ENCODE data around the gene S100A14.
"Not testable (repeated sequence)": the region's sequence is repeated elsewhere in the genome, so short reads cannot be mapped to it uniquely, and the experiment has no call there.

The S100A14 gene

DNA sequence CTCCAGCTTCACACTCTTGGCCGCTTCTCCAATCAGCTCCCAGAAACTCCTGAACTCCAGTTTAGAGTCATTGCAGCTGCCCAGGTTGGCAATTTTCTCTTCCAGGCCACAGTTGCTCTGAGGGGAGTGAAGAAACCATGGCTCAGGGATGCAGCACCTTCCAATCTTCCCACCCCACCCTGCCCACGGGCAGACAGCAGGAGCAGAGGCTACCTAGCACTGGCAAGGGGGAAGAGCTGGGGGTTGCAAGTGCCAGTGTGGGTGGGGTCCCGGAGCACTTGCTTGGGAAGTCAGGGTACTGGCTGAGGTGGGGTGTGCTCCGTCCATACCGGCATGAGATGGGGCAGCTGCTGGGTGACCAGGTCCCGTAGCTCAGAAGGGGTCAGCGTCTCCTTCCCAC is 1.2 kb downstream of the S100A14 start:
- no peak for DNase-seq (ENCODE audit: low spot score)

- DNase-seq (ENCODE audit: low spot score): no peak
These were observed 1.8 kb downstream of the S100A14 start for GRCh38 chr1:153614189-153614900.

- DNase-seq (ENCODE audit: low spot score): no peak
These were observed 2.7 kb downstream of the S100A14 start for GRCh38 chr1:153613406-153613805.

GRCh38 chr1:153612755-153613331 is 3.3 kb downstream of the S100A14 start, which contains the start of gene S100A16:
TSS of gene S100A16 (minus strand) at chr1:153613137. CDS start at chr1:153608151, 4,986 bp downstream.
- DNase-seq (ENCODE audit: low spot score): no peak

GRCh38 chr1:153612111-153612754 is 3.9 kb downstream of the S100A14 start:
- DNase-seq (ENCODE audit: low spot score): no peak

DNA sequence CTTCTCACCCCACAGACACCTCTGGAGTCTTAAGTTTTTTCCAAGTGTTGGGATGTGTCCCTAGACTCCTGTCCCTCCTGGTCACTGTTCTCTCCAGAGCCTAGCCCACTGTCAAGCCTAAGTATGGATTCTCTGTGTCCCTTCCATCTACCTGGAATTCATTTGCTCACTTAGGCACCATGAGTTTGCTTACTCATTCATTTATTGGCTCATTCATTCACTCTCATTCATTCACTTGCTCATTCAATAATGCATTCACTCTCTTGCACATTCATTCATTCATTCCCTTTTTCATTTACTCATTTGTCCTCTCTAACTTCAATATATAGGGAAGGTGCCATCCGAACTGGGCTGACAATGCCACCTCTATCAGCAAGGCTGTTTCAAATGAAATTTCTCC is 4.8 kb downstream of the S100A14 start:
- no peak for DNase-seq (ENCODE audit: low spot score)

DNA sequence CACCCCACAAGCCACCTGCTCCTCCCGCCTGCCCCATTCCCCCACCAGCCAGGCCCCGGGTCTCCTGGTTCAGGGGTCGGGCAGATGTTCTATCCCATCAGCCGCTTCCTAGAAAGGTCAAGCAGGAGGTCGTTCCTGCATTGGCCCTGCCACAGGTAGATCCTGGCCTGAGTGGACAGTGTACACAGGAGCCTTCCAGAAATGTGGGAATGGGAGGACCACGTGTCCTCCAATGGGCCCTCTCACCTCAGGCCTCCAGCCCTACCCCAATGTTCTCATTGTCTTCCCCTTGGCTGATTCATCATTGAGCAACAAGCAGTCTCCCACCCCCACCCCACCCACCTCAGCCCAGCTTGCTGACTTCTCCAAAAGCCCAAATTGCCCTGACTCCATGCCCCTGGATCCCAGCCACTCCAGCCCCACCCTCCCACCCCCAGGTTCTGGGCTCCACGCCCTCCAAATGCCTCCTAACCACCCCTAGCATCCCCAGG is 5.3 kb downstream of the S100A14 start:
- DNase-seq (ENCODE audit: low spot score): no peak

DNA sequence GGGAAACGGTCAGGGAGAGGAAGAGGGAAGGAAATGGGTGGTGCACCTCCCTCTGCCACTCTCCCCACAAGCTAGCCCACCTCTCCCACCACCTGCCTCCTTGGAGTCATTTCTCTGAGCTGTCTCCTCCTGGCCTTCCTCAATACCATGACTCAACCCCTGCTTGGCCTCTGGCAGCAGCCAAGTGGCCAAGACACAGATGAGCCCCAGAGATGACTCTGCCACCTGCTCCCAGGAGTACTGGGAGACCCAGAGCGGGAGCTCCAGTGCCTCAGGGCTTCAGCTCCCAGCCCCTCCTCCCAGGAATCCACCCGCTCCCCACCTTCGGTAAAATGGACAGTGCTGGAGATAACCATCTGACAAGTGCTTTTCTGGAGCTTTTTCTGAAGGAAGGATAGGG is 5.8 kb downstream of the S100A14 start:
- no peak for DNase-seq (ENCODE audit: low spot score)

GRCh38 chr1:153609585-153609907 is 6.6 kb downstream of the S100A14 start:
- no peak for DNase-seq (ENCODE audit: low spot score)

DNA sequence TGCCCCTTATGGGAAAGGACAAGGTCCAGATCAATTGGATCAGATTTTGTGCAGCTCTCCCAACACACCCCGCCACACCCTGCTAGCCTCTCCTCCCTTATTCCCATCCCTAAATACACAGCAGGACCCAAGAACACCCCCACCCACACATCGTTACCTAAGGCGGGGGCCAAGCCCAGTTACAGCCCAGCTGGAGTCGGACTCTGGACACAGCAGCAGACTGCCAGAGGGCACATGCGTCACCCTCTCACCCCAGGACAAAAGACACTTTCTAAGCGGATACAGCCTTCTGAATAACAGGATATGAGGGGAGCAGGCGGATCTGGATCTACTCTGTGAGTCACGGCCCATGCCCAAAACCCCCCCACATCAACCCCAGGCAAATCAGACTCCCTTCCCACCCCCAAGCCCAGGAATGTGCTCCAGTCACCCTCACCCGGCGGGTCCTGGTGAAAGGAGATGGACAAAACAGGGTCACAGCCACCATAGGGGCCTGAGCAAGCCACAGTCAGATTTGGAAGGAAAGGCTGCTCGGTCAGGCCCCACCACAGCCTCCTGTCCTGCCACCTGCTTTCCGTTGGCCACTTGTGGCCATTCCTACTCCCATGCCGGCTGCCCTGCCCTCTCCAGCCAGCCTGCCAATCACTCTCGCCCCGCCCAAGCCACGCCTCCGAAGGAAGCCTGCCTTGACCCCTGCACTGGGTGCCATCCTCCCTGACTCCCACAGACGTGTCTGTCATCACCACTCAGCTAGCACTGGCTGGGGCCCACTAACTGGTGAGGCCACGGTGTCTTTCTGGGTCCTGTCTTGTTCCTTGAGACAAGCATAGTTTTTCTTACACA is 7.2 kb downstream of the S100A14 start:
- DNase-seq (ENCODE audit: low spot score): no peak

DNA sequence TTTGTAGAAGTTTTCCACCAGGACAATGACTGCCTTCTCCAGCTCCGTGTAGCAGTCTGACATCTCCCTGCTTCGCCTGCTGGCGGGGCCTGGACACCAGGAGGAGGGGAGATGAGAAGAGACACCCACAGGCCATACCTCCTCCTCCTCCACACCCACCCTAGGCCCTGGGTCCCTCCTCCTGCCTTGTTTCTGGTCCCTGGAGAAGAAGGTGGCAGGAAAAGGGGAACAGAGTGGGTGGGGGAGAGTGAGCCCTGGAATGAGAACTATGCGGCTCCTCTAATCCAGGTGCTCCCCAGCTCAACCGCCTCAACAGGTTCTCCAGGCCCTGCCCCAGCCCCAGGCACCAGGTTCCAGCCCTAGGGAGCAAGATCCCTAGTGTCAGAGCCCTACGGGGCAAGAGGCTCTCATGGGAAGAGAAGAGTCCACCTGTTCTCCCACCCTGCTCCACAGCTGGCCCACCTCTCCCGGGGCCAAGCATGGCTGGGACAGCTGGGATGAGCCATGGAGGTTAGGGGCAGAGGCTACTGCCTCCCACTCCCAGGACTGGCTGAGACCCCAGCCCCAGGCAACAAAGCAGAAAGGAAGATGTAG is 7.9 kb downstream of the S100A14 start:
- no peak for DNase-seq (ENCODE audit: low spot score)

GRCh38 chr1:153607381-153607780 is 8.7 kb downstream of the S100A14 start:
- DNase-seq (ENCODE audit: low spot score): no peak

GRCh38 chr1:153606194-153606593 is 9.9 kb downstream of the S100A14 start:
- DNase-seq (ENCODE audit: low spot score): no peak

- DNase-seq (ENCODE audit: low spot score): no peak
These were observed 13.4 kb downstream of the S100A14 start for GRCh38 chr1:153602749-153603148.

DNA sequence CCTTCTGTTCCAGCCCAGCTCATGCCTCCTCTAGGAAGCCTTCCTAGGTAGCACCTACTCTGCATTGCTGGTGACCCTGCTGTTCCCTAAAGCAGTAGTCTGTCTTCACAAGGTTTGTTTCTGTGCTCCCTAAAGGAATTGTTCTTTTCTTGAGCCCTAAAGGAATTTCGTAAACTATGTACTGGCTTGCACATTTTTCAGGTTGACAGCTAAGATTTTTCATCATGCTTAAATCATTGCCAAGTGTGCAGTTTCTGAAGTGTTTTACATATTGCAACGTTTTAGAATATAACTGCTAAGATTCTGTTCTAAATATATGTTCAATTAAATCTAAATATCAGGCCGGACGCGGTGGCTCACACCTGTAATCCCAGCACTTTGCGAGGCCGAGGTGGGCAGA is 16.3 kb downstream of the S100A14 start:
- DNase-seq (ENCODE audit: low spot score): no peak

- DNase-seq (ENCODE audit: low spot score): no peak
These were observed 17.6 kb downstream of the S100A14 start for GRCh38 chr1:153598309-153599172.

DNA sequence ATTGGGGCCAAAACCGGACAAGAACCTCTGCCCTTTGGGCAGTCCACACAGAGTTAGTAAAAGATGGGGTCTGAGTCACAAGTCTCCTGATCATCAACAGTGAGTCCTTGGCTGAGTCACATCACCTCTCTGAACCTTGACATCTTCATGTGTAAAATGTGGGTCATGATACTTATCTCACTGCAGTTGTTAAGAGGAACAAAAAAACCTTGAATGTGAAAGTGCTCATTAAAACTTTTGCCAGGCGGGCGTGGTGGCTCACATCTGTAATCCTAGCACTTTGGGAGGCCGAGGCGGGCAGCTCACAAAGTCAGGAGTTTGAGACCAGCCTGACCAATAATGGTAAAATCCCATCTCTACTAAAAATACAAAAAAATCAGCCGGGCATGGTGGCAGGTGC is 18.9 kb downstream of the S100A14 start:
- no peak for DNase-seq (ENCODE audit: low spot score)

- DNase-seq (ENCODE audit: low spot score): no peak
These were observed 23.4 kb downstream of the S100A14 start for GRCh38 chr1:153592748-153593147.

DNA sequence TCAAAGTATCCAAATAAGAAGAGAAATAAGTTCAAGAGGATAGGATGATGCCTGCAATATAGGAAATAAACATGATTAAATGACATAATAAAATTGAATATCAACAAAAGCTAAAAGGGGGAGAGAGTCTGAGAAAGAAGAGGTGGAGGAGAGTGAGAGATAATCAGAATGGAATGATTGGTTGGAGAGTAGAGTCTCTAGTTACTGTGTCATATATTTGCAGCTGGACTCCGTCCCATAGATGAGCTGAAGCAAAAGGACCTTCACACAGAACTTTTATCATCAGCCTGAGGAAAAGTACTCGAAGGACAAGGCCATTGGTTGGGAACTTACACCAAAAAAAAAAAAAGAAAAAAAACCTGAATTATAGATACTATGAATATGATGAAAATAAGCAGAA is 27.6 kb downstream of the S100A14 start:
- DNase-seq (ENCODE audit: low spot score): no peak

DNA sequence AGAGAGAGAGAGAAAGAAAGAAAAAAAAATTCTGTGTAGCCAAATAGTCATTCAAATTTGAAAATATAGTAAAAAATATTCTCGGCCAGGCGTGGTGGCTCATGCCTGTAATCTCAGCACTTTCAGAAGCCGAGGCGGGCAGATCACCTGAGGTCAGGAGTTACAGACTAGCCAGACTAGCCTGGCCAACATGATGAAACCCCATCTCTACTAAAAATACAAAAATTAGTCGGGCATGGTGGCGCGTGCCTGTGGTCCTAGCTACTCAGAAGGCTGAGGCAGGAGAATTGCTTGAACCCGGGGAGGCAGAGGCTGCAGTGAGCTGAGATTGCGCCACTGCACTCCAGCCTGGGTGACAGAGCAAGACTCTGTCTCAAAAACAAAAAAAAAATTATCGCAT is 28.1 kb downstream of the S100A14 start:
- not testable (repeated sequence) for DNase-seq (ENCODE audit: low spot score)

GRCh38 chr1:153587314-153587713 is 28.8 kb downstream of the S100A14 start:
- DNase-seq (ENCODE audit: low spot score): no peak
